H1 (cell line): ENCODE data around the gene TBC1D22A. TPM values are rescaled to one million over a fixed set of nuclear protein-coding genes. Genes with fewer than 3 reads are reported as not detected.

Source experiments
- CTCF ChIA-PET: fragments of 300-600 bp; sonication (Branson Sonifier 250); formaldehyde crosslinking; loops from one replicate; lab custom pipeline; 2021; ENCODE audit not compliant: partially characterized antibody; lab: Charles Lee
- POLR2A ChIA-PET: fragments of 300-600 bp; sonication (Branson Sonifier 250); formaldehyde crosslinking; loops from one replicate; lab custom pipeline; 2021; ENCODE audit warnings: inconsistent platforms; ENCODE audit not compliant: partially characterized antibody; lab: Charles Lee
- DNase-seq, 2 experiments: peaks; one replicate each; pipeline versions ENCODE4 v3.0.0 to v3.0.0-alpha.2; 2010 to 2022; ENCODE audit warnings: low spot score in 2 of 2, low read depth in 1 of 2, mixed read lengths in 1 of 2
- FAIRE-seq: peaks from 2 replicates; lab custom pipeline; 2011; peaks lifted over from hg19 to GRCh38; lab: Jason Lieb, UNC
- H2AFZ ChIP-seq: 2 replicates; pipeline ENCODE4 v1.8.1; 2012; ENCODE audit warnings: low read length, inconsistent platforms
- H2AK5ac ChIP-seq: 2 replicates; pipeline ENCODE4 v1.6.1; 2013; ENCODE audit warnings: low read depth, low read length
- H2BK120ac ChIP-seq: replicated peaks from 2 replicates; pipeline ENCODE3; 2013; ENCODE audit warnings: low read depth, low read length, inconsistent platforms
- H2BK12ac ChIP-seq: 2 replicates; pipeline ENCODE4 v1.6.1; 2013; ENCODE audit warnings: low read depth, low read length
- H2BK15ac ChIP-seq: 2 replicates; pipeline ENCODE4 v1.6.1; 2013; ENCODE audit warnings: low read length
- H2BK20ac ChIP-seq: 2 replicates; pipeline ENCODE4 v1.6.1; 2013; ENCODE audit warnings: low read length
- H2BK5ac ChIP-seq: 2 replicates; pipeline ENCODE4 v1.6.1; 2013; ENCODE audit warnings: low read depth, low read length
- H3K14ac ChIP-seq: 2 replicates; pipeline ENCODE4 v1.6.1; 2013; ENCODE audit warnings: inconsistent platforms; ENCODE audit not compliant: insufficient read length
- H3K18ac ChIP-seq: 2 replicates; pipeline ENCODE4 v1.6.1; 2013; ENCODE audit warnings: low read length; ENCODE audit errors: extremely low read depth
- H3K23ac ChIP-seq: 2 replicates; pipeline ENCODE4 v1.6.1; 2013; ENCODE audit warnings: inconsistent platforms; ENCODE audit not compliant: insufficient read length
- H3K23me2 ChIP-seq: 2 replicates; pipeline ENCODE4 v1.6.1; 2013; ENCODE audit warnings: low read depth, low read length
- H3K27ac ChIP-seq: 2 replicates; pipeline ENCODE4 v1.6.1; 2011; ENCODE audit warnings: low read depth, low read length, inconsistent platforms
- H3K27me3 ChIP-seq, 4 experiments: replicated peaks in 1 of 4; 1 replicate in 1 of 4; 2 replicates in 3 of 4; pipeline versions ENCODE4 v1.6.1 to v1.8.1; 2011 to 2013; ENCODE audit warnings: low read length in 3 of 4, mild to moderate bottlenecking in 3 of 4, inconsistent platforms in 2 of 4, mixed read lengths in 2 of 4, moderate library complexity in 1 of 4; ENCODE audit not compliant: control insufficient read depth in 3 of 4, insufficient read depth in 3 of 4; ENCODE audit errors: extremely low read depth in 1 of 4
- H3K36me3 ChIP-seq, 4 experiments: 2 replicates each; pipeline versions ENCODE4 v1.6.1 to v1.8.1; 2011 to 2013; ENCODE audit warnings: mild to moderate bottlenecking in 4 of 4, low read length in 3 of 4, moderate library complexity in 2 of 4, control low read depth in 1 of 4, inconsistent platforms in 1 of 4; ENCODE audit not compliant: insufficient read depth in 4 of 4, control insufficient read depth in 2 of 4
- H3K4ac ChIP-seq: replicated peaks from 2 replicates; pipeline ENCODE3; 2013; ENCODE audit warnings: low read length, low read depth, mixed read lengths, inconsistent platforms; ENCODE audit not compliant: insufficient read length
- H3K4me1 ChIP-seq, 4 experiments: replicated peaks in 1 of 4; 1 replicate in 1 of 4; 2 replicates in 3 of 4; pipeline versions ENCODE4 v1.6.1 to v1.8.1; 2011 to 2013; ENCODE audit warnings: low read length in 3 of 4, inconsistent platforms in 2 of 4, mixed read lengths in 1 of 4; ENCODE audit not compliant: insufficient read depth in 4 of 4, control insufficient read depth in 3 of 4
- H3K4me2 ChIP-seq, 2 experiments: 2 replicates each; pipeline versions ENCODE4 v1.6.1 to v1.8.1; 2011 to 2013; ENCODE audit warnings: low read depth in 2 of 2, low read length in 2 of 2, control low read depth in 1 of 2, inconsistent platforms in 1 of 2, mild to moderate bottlenecking in 1 of 2; ENCODE audit not compliant: insufficient read depth in 1 of 2
- H3K4me3 ChIP-seq, 4 experiments: fragments of 200-600, 300-600 bp in 1 of 4; sonication (generic), shearing (Covaris generic), sonication (Bioruptor Twin) in 1 of 4; 2 replicates each; pipeline versions ENCODE4 v1.5.1 to v1.8.1; 2011 to 2016; ENCODE audit warnings: low read length in 4 of 4, low read depth in 3 of 4, control low read depth in 2 of 4, inconsistent platforms in 2 of 4, mild to moderate bottlenecking in 2 of 4, mixed read lengths in 1 of 4, moderate library complexity in 1 of 4; ENCODE audit not compliant: insufficient read depth in 2 of 4; ENCODE audit errors: extremely low read depth in 1 of 4
- H3K56ac ChIP-seq: replicated peaks from 2 replicates; pipeline ENCODE3; 2013; ENCODE audit warnings: low read depth, mild to moderate bottlenecking, mixed read lengths, low read length, inconsistent platforms; ENCODE audit not compliant: insufficient read length
- H3K79me1 ChIP-seq: 2 replicates; pipeline ENCODE4 v1.6.1; 2013; ENCODE audit warnings: low read depth, low read length, control low read depth
- H3K79me2 ChIP-seq, 2 experiments: 2 replicates each; pipeline versions ENCODE4 v1.6.1 to v1.8.1; 2012 to 2013; ENCODE audit warnings: low read length in 2 of 2, mild to moderate bottlenecking in 2 of 2, inconsistent platforms in 1 of 2; ENCODE audit not compliant: insufficient read depth in 2 of 2, control insufficient read depth in 1 of 2
- H3K9ac ChIP-seq, 4 experiments: replicated peaks in 1 of 4; 1 replicate in 1 of 4; 2 replicates in 3 of 4; pipeline versions ENCODE4 v1.6.1 to v1.8.1; 2011 to 2013; ENCODE audit warnings: low read depth in 3 of 4, low read length in 3 of 4, control low read depth in 2 of 4, mild to moderate bottlenecking in 2 of 4, moderate library complexity in 2 of 4, inconsistent platforms in 1 of 4; ENCODE audit errors: extremely low read depth in 1 of 4
- H3K9me3 ChIP-seq, 2 experiments: 2 replicates each; pipeline versions ENCODE4 v1.6.1 to v1.8.1; 2012 to 2013; ENCODE audit warnings: mild to moderate bottlenecking in 2 of 2, moderate library complexity in 2 of 2, control low read depth in 1 of 2, inconsistent platforms in 1 of 2, low read depth in 1 of 2, low read length in 1 of 2, mixed read lengths in 1 of 2; ENCODE audit not compliant: insufficient read depth in 2 of 2
- H4K20me1 ChIP-seq, 2 experiments: replicated peaks in 1 of 2; 2 replicates each; pipeline versions ENCODE3 to v1.8.1; 2011 to 2013; ENCODE audit warnings: inconsistent platforms in 2 of 2, low read length in 2 of 2, mild to moderate bottlenecking in 1 of 2; ENCODE audit not compliant: insufficient read depth in 2 of 2, control insufficient read depth in 1 of 2
- H4K5ac ChIP-seq: 2 replicates; pipeline ENCODE4 v1.6.1; 2013; ENCODE audit warnings: low read length, low read depth, mixed read lengths, inconsistent platforms; ENCODE audit not compliant: insufficient read length
- H4K8ac ChIP-seq: 2 replicates; pipeline ENCODE4 v1.8.0; 2013; ENCODE audit warnings: mild to moderate bottlenecking, moderate library complexity, low read length, inconsistent platforms; ENCODE audit not compliant: insufficient read depth; ENCODE audit errors: extremely low read depth
- H4K91ac ChIP-seq: replicated peaks from 2 replicates; pipeline ENCODE3; 2013; ENCODE audit warnings: low read length, mixed read lengths, inconsistent platforms; ENCODE audit not compliant: insufficient read length
- ASH2L ChIP-seq: fragments of 200-600, 300-600 bp; sonication (generic); IDR thresholded peaks from one replicate; pipeline ENCODE4 v1.7.1; 2017; ENCODE audit warnings: low read length
- ATF2 ChIP-seq: IDR thresholded peaks from 2 replicates; pipeline ENCODE4 v1.6.1; 2012; ENCODE audit warnings: low read length, inconsistent platforms
- ATF3 ChIP-seq: IDR thresholded peaks from 2 replicates; pipeline ENCODE4 v1.6.1; 2011; ENCODE audit warnings: low read depth, mild to moderate bottlenecking, low read length; ENCODE audit not compliant: insufficient read depth
- CBX8 ChIP-seq: fragments of 300-800, 300-1000 bp; sonication (generic); IDR thresholded peaks from 2 replicates; pipeline ENCODE4 v1.7.1; 2016; ENCODE audit warnings: low read depth, low read length, borderline replicate concordance
- E2F6 ChIP-seq: IDR thresholded peaks from 2 replicates; pipeline ENCODE4 v1.6.1; 2012; ENCODE audit warnings: inconsistent platforms
- EP300 ChIP-seq, 2 experiments: IDR thresholded peaks; 1 replicate in 1 of 2; 2 replicates in 1 of 2; pipeline ENCODE4 v1.6.1; 2011 to 2012; ENCODE audit warnings: low read depth in 2 of 2, low read length in 2 of 2, mild to moderate bottlenecking in 2 of 2, borderline replicate concordance in 1 of 2, inconsistent platforms in 1 of 2, moderate library complexity in 1 of 2
- HDAC6 ChIP-seq: IDR thresholded peaks from one replicate; pipeline ENCODE4 v1.7.1; 2012; ENCODE audit warnings: low read depth, mild to moderate bottlenecking, inconsistent platforms, low read length, moderate library complexity
- SIN3A ChIP-seq, 2 experiments: IDR thresholded peaks in 1 of 2; conservative IDR thresholded peaks in 1 of 2; 2 replicates each; pipeline ENCODE4 v1.6.1; 2011 to 2012; ENCODE audit warnings: low read length in 2 of 2, improper control_type of control experiment in 1 of 2, low read depth in 1 of 2, mild to moderate bottlenecking in 1 of 2
- TCF12 ChIP-seq: IDR thresholded peaks from 2 replicates; pipeline ENCODE4 v1.6.1; 2011; ENCODE audit warnings: low read depth, mild to moderate bottlenecking, low read length
- WGBS, 2 experiments: shearing (Covaris generic) in 1 of 2; methylation state at CpG; one replicate each; pipeline versions ENCODE4 v1.1.6 to v1.1.7; 2013 to 2015; ENCODE audit warnings: low lambda C conversion rate in 2 of 2, mixed read lengths in 2 of 2, inconsistent platforms in 1 of 2, low coverage in 1 of 2, missing lambda C conversion rate in 1 of 2; ENCODE audit not compliant: insufficient replicate concordance in 2 of 2, insufficient coverage in 1 of 2, insufficient read length in 1 of 2; ENCODE audit errors: extremely low coverage in 1 of 2, missing lambda C conversion rate in 1 of 2; 5-methylcytosine and 5-hydroxymethylcytosine counted together
- polyA plus RNA-seq, 7 experiments: library from polyadenylated mRNA; depleted of rRNA in 3 of 7; stranded (reverse) in 5 of 7; unstranded in 2 of 7; fragments of >200 nt in 5 of 7; fragments of 200-250 nt in 2 of 7; gene quantifications; 1 replicate in 5 of 7; 2 replicates in 1 of 7; 4 replicates in 1 of 7; pipeline versions ENCODE4 v1.2.1 to v1.2.3, GENCODE V29; 2011 to 2013; ENCODE audit warnings: missing spikeins in 2 of 7, mixed read lengths in 2 of 7
- total RNA-seq: library from RNA; stranded (reverse); fragmentation: NEBNext Ultra II Directional; extraction: Animal tissue kit (Norgen Biotek cat#: 25700); gene quantifications from 2 replicates; pipeline ENCODE4 v1.2.1, GENCODE V29; 2021

The TBC1D22A gene
- total and polyA plus RNA-seq, 2 of the 8 experiments (the other 6 are each of a cell fraction or from before 2014, with no cell fraction given), result 11.9 to 18.4 TPM

GRCh38 chr22:47094861-47095330 is 332.4 kb downstream of the TBC1D22A start:
- WGBS, 2 experiments, result 92% methylated on average over 8 of the region's 8 CpGs; no CpG with 5 or more reads in 1 of the 2 experiments
- Histone ChIP-seq H3K4ac (no peak overlapping the region), H3K79me1 (no peaks in the 10 kb centered on the region), H3K9ac (no peak overlapping the region), H3K4me3 (no peak overlapping the region), H3K23ac (no peak overlapping the region), H2BK5ac (no peak overlapping the region), H2BK120ac (no peak overlapping the region), H2BK12ac (no peak overlapping the region), H4K5ac (no peak overlapping the region), H4K8ac (no peak overlapping the region), H2AFZ (no peak overlapping the region), H3K4me1 (peaks cover 0 to 15% (median 10%) of the 10 kb centered on the region in 4 experiments; a peak in 5 of 7 replicates), H3K56ac (no peak overlapping the region), H3K27ac (no peak overlapping the region), H3K27me3 (no peaks in the 10 kb centered on the region), H3K18ac (no peak overlapping the region), H3K23me2 (no peaks in the 10 kb centered on the region), H2BK15ac (no peak overlapping the region), H3K9me3 (peaks cover 0 to 4% of the 10 kb centered on the region in 2 experiments; a peak in 3 of 4 replicates), H2BK20ac (no peak overlapping the region), H3K14ac (no peak overlapping the region), H3K4me2 (no peak overlapping the region), H2AK5ac (no peak overlapping the region), H3K36me3 (no peaks in the 10 kb centered on the region), H3K79me2 (no peaks in the 10 kb centered on the region), H4K20me1 (peaks cover 0 to 4% of the 10 kb centered on the region in 2 experiments), H4K91ac (no peak overlapping the region)
- ChIA-PET POLR2A (interaction anchor here (0.7 kb wide), 1 partner anchor 1885 kb away, joined by 3 read pairs; no protein-coding TSS in a partner anchor), CTCF (interaction anchor here (0.7 to 1.0 kb wide), 2 partner anchors 63 to 1657 kb away, joined by 3 read pairs; no protein-coding TSS in a partner anchor)
- TF ChIP-seq EP300 (IDR thresholded peaks at IDR 0.05; ENCODE audit: borderline replicate concordance in 1 of 2, low read depth in 2 of 2, low read length in 2 of 2), result no peak
- TF ChIP-seq CBX8, result no peak
- no peak for TF ChIP-seq SIN3A (conservative IDR thresholded peaks at IDR 0.05 in 1 of 2, IDR thresholded peaks at IDR 0.05 in 1 of 2; ENCODE audit: low read depth in 1 of 2, low read length in 2 of 2)
- no peak for TF ChIP-seq TCF12
- no peak for TF ChIP-seq ASH2L
- TF ChIP-seq HDAC6, result no peak
- TF ChIP-seq ATF3, result no peak
- no peak for TF ChIP-seq ATF2
- TF ChIP-seq E2F6, result no peak
- DNase-seq, result no peak
- FAIRE-seq, result no peak
